Fibroblast of lung (primary cell): ENCODE results near the gene LCN6. TPM values are rescaled to one million over a fixed set of nuclear protein-coding genes. Genes with fewer than 3 reads are reported as not detected.
"Not testable (repeated sequence)": the region's sequence is repeated elsewhere in the genome, so short reads cannot be mapped to it uniquely, and the experiment has no call there.

Source experiments
- DNase-seq, 2 donors: peaks; one replicate each; pipeline versions ENCODE4 v3.0.0 to v3.0.0-alpha.2; 2010; ENCODE audit warnings: low read depth in 2 of 2
- H2AFZ ChIP-seq: 2 replicates; pipeline ENCODE4 v1.5.1; 2012; ENCODE audit warnings: low read length, control low read depth, inconsistent platforms
- H3K27ac ChIP-seq: 2 replicates; pipeline ENCODE4 v1.5.1; 2011; ENCODE audit warnings: low read length, control low read depth; ENCODE audit not compliant: insufficient read depth
- H3K27me3 ChIP-seq: 2 replicates; pipeline ENCODE4 v1.5.1; 2011; ENCODE audit warnings: mild to moderate bottlenecking, low read length; ENCODE audit not compliant: control insufficient read depth, insufficient read depth
- H3K36me3 ChIP-seq: 2 replicates; pipeline ENCODE4 v1.5.1; 2011; ENCODE audit warnings: low read length; ENCODE audit not compliant: control insufficient read depth, insufficient read depth
- H3K4me1 ChIP-seq: 2 replicates; pipeline ENCODE4 v1.5.1; 2011; ENCODE audit warnings: low read length; ENCODE audit not compliant: control insufficient read depth, insufficient read depth; ENCODE audit errors: extremely low read depth
- H3K4me2 ChIP-seq: 2 replicates; pipeline ENCODE4 v1.5.1; 2011; ENCODE audit warnings: low read length, control low read depth; ENCODE audit not compliant: insufficient read depth; ENCODE audit errors: extremely low read depth
- H3K4me3 ChIP-seq, 4 experiments: fragments of 200-600 bp in 1 of 4; sonication (generic) in 1 of 4; replicated peaks in 1 of 4; 2 replicates each; pipeline ENCODE4 v1.5.1; 2011 to 2016; ENCODE audit warnings: low read length in 4 of 4, low read depth in 3 of 4, mild to moderate bottlenecking in 3 of 4, control low read depth in 2 of 4, inconsistent platforms in 1 of 4, mixed read lengths in 1 of 4; ENCODE audit not compliant: insufficient read depth in 1 of 4; ENCODE audit errors: control extremely low read depth in 1 of 4
- H3K79me2 ChIP-seq: 2 replicates; pipeline ENCODE4 v1.5.1; 2012; ENCODE audit warnings: mild to moderate bottlenecking, low read length, inconsistent platforms; ENCODE audit not compliant: control insufficient read depth, insufficient read depth
- H3K9ac ChIP-seq: 2 replicates; pipeline ENCODE4 v1.5.1; 2011; ENCODE audit warnings: mild to moderate bottlenecking, low read length, control low read depth; ENCODE audit not compliant: insufficient read depth
- H3K9me3 ChIP-seq: 2 replicates; pipeline ENCODE4 v1.5.1; 2012; ENCODE audit warnings: low read depth, low read length; ENCODE audit not compliant: control insufficient read depth, insufficient read depth
- H4K20me1 ChIP-seq: 2 replicates; pipeline ENCODE4 v1.5.1; 2011; ENCODE audit warnings: low read length; ENCODE audit not compliant: control insufficient read depth, insufficient read depth; ENCODE audit errors: extremely low read depth
- CTCF ChIP-seq, 2 donors: IDR thresholded peaks in 1 of 2; conservative IDR thresholded peaks in 1 of 2; 1 replicate in 1 of 2; 2 replicates in 1 of 2; pipeline ENCODE4 v1.5.1; 2011 to 2012; ENCODE audit warnings: low read length in 2 of 2, control low read depth in 1 of 2, inconsistent platforms in 1 of 2, low read depth in 1 of 2, mild to moderate bottlenecking in 1 of 2
- EZH2 ChIP-seq: IDR thresholded peaks from 2 replicates; pipeline ENCODE4 v1.5.1; 2012; ENCODE audit warnings: low read length, control low read depth, mild to moderate bottlenecking; ENCODE audit errors: missing control alignments
- polyA plus RNA-seq, 2 donors: library from polyadenylated mRNA; depleted of rRNA in 1 of 2; stranded (reverse) in 1 of 2; unstranded in 1 of 2; fragments of >200 nt; gene quantifications; 2 replicates each; pipeline ENCODE4 v1.2.1, GENCODE V29; 2011 to 2012; ENCODE audit warnings: missing spikeins in 1 of 2
- total RNA-seq: library from RNA; depleted of rRNA; stranded (reverse); fragments of >200 nt; gene quantifications from 2 replicates; pipeline ENCODE4 v1.2.1, GENCODE V29; 2014

The LCN6 gene
- total and polyA plus RNA-seq, 2 donors (not counting 1 experiment from before 2014, with no cell fraction given) = not detected

DNA sequence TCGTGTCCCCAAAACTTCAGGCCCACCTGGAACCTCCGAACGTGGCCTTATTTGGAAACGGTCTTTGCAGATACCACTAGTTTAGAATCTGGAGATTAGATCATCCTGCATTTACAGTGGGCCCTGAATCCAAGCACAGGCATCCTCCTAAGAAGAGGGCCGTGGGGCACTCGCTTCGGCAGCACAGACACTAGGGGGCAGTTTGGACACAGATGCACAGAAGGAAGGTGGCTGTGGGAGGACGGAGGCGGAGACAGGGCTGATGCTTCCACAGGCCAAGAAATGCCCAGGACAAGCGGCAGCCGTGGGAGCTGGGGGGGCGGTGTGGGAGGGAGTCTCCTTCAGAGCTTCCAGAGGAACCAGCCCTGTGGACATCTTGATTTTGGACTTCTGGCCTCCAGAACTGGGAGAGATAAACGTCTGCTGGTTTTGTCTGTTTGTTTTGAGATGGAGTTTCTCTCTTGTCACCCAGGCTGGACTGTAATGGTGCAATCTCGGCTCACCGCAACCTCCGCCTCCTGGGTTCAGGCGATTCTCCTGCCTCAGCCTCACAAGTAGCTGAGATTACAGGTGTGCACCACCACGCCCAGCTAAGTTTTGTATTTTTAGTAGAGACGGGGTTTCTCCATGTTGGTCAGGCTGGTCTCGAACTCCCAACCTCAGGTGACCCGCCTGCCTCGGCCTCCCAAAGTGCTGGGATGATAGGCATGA lies 12.7 kb upstream of the LCN6 start:
- H2AFZ ChIP-seq, H4K20me1 ChIP-seq, H3K4me2 ChIP-seq, H3K27me3 ChIP-seq, H3K36me3 ChIP-seq, H3K9me3 ChIP-seq, H3K79me2 ChIP-seq, H3K4me1 ChIP-seq, H3K9ac ChIP-seq, H3K27ac ChIP-seq, H3K4me3 ChIP-seq: not testable (repeated sequence)
- peak; percentile 53 to 56 for DNase-seq
- TF ChIP-seq CTCF (conservative IDR thresholded peaks at IDR 0.05 in 1 of 2, IDR thresholded peaks at IDR 0.05 in 1 of 2; ENCODE audit: low read depth in 1 of 2, low read length in 2 of 2) = peak; percentile 63 to 81

- DNase-seq = no peak
- Histone ChIP-seq H3K79me2 (no peaks in the 10 kb centered on the region), H3K9me3 (no peaks in the 10 kb centered on the region), H4K20me1 (no peaks in the 10 kb centered on the region), H3K4me2 (no peak overlapping the region), H3K4me3 (no peak overlapping the region), H3K27me3 (peaks cover 3% of the 10 kb centered on the region), H2AFZ (no peak overlapping the region), H3K27ac (no peak overlapping the region), H3K9ac (no peak overlapping the region), H3K36me3 (no peaks in the 10 kb centered on the region), H3K4me1 (no peaks in the 10 kb centered on the region)
- TF ChIP-seq CTCF (conservative IDR thresholded peaks at IDR 0.05 in 1 of 2, IDR thresholded peaks at IDR 0.05 in 1 of 2; ENCODE audit: low read depth in 1 of 2, low read length in 2 of 2) (no peak), EZH2 (no peak)
These were observed 12.1 kb upstream of the LCN6 start for GRCh38 chr9:136760424-136760823.

- Histone ChIP-seq H3K9me3 (no peaks in the 10 kb centered on the region), H3K27me3 (no peaks in the 10 kb centered on the region), H3K4me3 (no peak overlapping the region)
These were observed 11.4 kb upstream of the LCN6 start for GRCh38 chr9:136759436-136760325.

More at GRCh38 chr9:136759436-136760325, 11.4 kb upstream of the LCN6 start:
- Histone ChIP-seq H3K27ac (no peak overlapping the region), H3K36me3 (no peaks in the 10 kb centered on the region), H4K20me1 (no peaks in the 10 kb centered on the region), H3K4me1 (no peaks in the 10 kb centered on the region), H3K79me2 (no peaks in the 10 kb centered on the region), H3K9ac (no peak overlapping the region), H2AFZ (no peak overlapping the region), H3K4me2 (no peak overlapping the region)
- TF ChIP-seq EZH2 (no peak), CTCF (conservative IDR thresholded peaks at IDR 0.05 in 1 of 2, IDR thresholded peaks at IDR 0.05 in 1 of 2; ENCODE audit: low read depth in 1 of 2, low read length in 2 of 2) (no peak)
- no peak for DNase-seq
